PC-9 (cell line): ENCODE measurements around the gene CEP89.

Source experiments
- CTCF ChIP-seq: fragments of 200-600 bp; sonication (generic); conservative IDR thresholded peaks from 2 replicates; pipeline ENCODE4 v1.6.1; 2017; ENCODE audit warnings: mixed run types, antibody characterized with exemption, mild to moderate bottlenecking, moderate library complexity
- EZH2 ChIP-seq: fragments of 200-600 bp; sonication (generic); IDR thresholded peaks from 2 replicates; pipeline ENCODE4 v1.8.0; 2017; ENCODE audit warnings: antibody characterized with exemption, low read depth

- TF ChIP-seq CTCF: no peak
- TF ChIP-seq EZH2: no peak
Measured at GRCh38 chr19:32901504-32902161, 70.1 kb downstream of the CEP89 start.
